Retinal pigment epithelial cell (primary cell): ENCODE data around the gene SPTBN5.

Experiments
- DNase-seq: peaks from one replicate; pipeline ENCODE4 v3.0.0-alpha.2; 2010; ENCODE audit warnings: low read depth
- H3K4me3 ChIP-seq: 2 replicates; pipeline ENCODE4 v1.5.1; 2011; ENCODE audit warnings: mild to moderate bottlenecking, low read length, control low read depth, moderate library complexity
- CTCF ChIP-seq: conservative IDR thresholded peaks from 2 replicates; pipeline ENCODE4 v1.5.1; 2011; ENCODE audit warnings: low read depth, low read length, control low read depth, inconsistent platforms

SPTBN5 gene

GRCh38 chr15:41823502-41823901, 70.4 kb downstream of the SPTBN5 start:
- TF ChIP-seq CTCF, result no peak

GRCh38 chr15:41822957-41823356, 70.9 kb downstream of the SPTBN5 start:
- DNase-seq, result no peak
- no peak overlapping the region for H3K4me3 ChIP-seq
- no peak for TF ChIP-seq CTCF

More at GRCh38 chr15:41823502-41823901, 70.4 kb downstream of the SPTBN5 start:
- H3K4me3 ChIP-seq, result no peak overlapping the region
- DNase-seq, result no peak

GRCh38 chr15:41822471-41822870, 71.4 kb downstream of the SPTBN5 start:
- no peak overlapping the region for H3K4me3 ChIP-seq
- no peak for DNase-seq
- TF ChIP-seq CTCF, result no peak

- no peak for TF ChIP-seq CTCF
- DNase-seq, result no peak
- H3K4me3 ChIP-seq, result no peak overlapping the region
These were observed 72.0 kb downstream of the SPTBN5 start for GRCh38 chr15:41821831-41822230.

- H3K4me3 ChIP-seq, result no peak overlapping the region
- TF ChIP-seq CTCF, result no peak
- no peak for DNase-seq
These were observed 72.9 kb downstream of the SPTBN5 start for GRCh38 chr15:41820791-41821423.

- no peak for DNase-seq
- no peak for TF ChIP-seq CTCF
- no peak overlapping the region for H3K4me3 ChIP-seq
These were observed 74.3 kb downstream of the SPTBN5 start for GRCh38 chr15:41819455-41820050.

GRCh38 chr15:41817781-41818180, 76.1 kb downstream of the SPTBN5 start:
- no peak overlapping the region for H3K4me3 ChIP-seq
- no peak for DNase-seq
- TF ChIP-seq CTCF, result no peak
